HG03457 (cell line): ENCODE results near the gene KCTD13.
"Not testable (repeated sequence)": the region's sequence is repeated elsewhere in the genome, so short reads cannot be mapped to it uniquely, and the experiment has no call there.

Experiments used
- ATAC-seq: cut with Tn5 transposase; IDR thresholded peaks from one replicate; pipeline ENCODE4 v1.9.1; 2021; ENCODE audit warnings: moderate number of reproducible peaks; ENCODE audit not compliant: unreplicated experiment

The KCTD13 gene

DNA sequence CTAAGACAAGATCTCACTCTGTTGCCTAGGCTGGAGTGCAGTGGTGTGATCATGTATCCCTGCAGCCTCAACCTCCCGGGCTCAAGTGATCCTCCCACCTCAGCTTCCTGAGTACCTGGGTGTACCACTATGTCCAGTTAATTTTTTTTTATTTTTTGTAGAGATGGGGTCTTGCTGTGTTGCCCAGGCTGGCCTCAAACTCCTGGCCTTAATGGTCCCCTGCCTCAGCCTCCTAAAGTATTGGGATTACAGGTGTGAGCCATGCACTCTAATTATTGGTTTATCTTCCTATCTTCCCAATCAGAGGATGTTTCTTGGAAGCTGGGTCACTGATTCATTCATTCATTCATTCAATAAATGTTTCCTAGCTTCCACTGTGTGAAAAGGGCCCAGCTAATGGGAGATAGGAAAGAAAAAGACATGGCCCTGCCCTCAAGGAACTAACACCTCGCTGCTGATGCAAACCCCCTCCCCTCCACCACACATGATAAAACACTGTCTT lies 17.3 kb downstream of the KCTD13 start:
- no peak for ATAC-seq

DNA sequence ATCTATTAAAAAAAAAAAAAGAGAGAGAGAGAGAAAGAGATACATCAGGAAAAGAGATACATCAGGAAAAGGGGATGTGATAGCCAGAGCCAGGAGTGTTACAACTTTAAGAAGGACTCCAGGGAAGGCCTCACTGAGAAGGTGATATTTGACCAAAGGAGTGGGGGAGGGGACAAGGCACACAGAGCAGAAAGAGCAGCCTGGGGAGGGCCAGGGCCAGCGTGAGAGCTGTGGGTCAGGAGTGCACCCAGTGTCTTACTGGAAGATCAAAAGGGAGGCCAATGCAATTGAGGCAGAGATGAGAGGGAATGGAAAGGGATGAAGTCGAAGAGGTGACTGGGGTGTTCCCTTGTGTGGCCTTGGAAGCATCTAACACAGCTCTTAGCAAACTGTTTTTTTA lies 18.1 kb downstream of the KCTD13 start:
- ATAC-seq, result no peak

DNA sequence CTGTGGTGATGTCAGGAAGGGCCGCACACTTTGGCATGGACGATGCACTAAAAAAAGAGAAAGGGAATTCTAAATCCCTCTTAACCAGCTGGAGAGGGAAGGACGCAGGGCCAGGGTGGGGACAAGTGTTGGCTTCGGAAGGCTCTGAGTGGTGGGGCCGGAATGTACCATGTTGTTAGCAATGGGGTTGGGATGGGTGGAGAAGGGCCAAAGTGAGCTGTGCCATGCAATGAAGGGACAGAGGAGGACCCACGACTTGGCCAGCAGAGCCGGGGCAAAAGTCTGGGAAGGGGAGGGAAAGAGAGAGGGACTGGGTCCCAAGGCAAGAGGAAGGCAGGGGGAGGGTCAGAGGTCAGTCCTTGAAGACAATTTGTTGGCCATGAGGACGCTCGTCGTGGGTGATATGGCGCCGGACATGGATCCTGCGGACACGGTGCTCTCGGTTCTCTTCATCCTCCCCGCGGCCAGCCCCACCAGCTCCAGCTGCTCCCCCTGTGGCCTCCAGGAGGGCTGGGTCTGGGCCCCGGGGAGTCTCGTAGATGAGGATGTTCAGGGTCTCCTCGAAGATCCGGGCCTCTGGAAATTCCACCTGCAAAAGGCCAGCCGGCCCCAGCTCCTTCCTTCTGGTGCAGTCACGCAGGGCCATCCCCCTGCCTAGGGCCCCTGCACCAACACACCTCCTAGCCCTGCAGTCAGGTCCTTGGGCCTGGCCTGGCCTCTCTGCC lies 19.3 kb downstream of the KCTD13 start:
- no peak for ATAC-seq

DNA sequence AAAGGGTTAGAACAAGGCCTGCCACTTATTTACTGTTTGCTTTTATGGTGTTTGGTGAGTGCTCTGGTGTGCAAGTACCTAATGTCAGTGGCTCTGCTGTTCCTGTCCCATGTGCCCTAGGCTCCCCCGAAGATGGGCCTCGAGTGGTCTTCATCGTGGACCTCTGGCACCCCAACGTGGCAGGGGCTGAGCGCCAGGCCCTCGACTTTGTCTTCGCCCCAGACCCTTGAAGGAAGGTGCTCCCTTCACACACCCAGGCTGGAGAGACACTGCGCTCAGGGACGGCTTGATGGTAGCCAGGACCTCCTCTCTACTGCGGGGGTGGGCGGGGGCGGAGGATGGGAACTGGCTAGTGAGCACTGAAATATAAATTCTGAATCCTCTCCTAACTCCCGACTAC lies 20.4 kb downstream of the KCTD13 start:
- no peak for ATAC-seq

DNA sequence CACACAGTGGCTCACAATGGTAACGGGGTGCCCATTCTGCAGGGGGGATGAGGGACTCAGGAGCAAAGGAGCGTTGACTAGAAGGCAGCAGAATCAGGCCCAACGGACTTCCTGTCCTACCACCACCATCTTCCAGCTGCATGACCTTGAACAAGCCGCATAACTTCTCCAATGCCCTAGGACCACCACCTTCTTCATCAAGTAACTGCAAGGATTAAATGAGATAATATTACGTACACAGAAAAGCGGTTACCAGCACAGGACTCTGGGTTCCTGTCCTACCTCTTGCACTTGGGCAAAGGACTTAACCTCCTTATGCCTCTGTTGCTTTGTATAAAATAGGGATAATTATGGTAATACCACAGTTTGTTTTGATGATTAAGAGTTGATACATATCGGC lies 21.1 kb downstream of the KCTD13 start:
- ATAC-seq, result no peak

DNA sequence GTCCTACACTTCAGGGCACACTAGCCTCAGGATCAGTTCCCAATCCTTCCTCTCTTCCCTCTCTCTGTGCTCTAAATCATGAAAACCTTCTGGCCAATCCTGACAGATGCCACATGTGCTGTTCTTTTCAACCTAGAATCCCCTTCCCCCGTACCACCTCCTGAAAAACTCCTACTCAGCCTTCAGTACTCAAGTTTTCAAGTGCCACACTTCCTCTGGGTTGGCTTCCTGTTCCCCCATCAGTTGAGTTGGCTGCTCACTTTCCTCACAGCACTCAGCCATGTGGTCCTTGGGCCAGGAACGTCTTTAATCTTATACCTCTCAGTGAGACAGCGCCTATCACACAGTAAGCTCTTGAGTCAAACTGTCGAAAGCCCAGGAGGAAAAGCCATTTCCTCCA lies 22.4 kb downstream of the KCTD13 start:
- ATAC-seq, result no peak

DNA sequence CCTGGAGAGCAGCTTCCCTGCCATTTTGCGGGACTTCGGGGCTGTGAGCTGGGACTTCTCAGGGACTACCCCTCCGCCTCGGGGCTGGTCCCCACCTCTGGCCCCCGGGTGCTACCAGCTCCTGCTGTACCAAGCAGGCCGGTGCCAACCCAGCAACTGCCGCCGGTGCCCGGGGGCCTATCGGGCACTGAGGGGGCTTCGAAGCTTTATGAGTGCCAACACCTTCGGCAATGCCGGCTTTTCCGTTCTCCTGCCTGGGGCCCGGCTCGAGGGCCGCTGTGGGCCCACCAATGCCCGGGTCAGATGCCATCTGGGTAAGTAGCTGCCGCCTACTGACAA lies 24.4 kb downstream of the KCTD13 start:
- ATAC-seq, result no peak

DNA sequence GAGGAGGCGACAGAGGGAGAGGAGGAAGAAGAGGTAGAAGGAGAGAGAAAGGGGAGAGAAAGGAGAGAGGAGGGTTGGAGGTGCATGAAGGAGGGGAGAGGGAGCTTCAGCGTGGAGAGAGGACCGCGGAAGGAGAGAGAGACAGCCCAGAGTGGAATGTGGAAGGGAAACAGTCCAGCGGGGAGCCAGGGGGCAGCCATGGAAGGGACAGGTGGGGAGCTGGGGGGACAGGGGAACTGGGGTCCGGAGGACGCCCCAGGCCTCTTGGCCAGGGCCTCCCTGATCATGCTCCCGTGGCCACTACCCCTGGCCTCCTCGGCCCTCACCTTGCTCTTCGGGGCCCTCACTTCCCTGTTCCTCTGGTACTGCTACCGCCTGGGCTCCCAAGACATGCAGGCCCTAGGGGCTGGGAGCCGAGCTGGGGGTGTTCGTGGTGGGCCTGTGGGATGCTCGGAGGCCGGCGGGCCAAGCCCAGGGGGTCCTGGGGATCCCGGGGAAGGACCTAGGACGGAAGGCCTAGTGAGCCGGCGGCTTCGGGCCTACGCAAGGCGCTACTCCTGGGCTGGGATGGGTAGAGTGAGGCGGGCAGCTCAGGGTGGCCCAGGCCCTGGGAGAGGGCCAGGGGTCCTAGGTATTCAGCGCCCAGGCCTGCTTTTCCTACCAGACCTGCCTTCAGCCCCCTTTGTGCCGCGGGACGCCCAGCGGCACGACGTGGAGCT lies 25.0 kb downstream of the KCTD13 start:
- ATAC-seq, result no peak

DNA sequence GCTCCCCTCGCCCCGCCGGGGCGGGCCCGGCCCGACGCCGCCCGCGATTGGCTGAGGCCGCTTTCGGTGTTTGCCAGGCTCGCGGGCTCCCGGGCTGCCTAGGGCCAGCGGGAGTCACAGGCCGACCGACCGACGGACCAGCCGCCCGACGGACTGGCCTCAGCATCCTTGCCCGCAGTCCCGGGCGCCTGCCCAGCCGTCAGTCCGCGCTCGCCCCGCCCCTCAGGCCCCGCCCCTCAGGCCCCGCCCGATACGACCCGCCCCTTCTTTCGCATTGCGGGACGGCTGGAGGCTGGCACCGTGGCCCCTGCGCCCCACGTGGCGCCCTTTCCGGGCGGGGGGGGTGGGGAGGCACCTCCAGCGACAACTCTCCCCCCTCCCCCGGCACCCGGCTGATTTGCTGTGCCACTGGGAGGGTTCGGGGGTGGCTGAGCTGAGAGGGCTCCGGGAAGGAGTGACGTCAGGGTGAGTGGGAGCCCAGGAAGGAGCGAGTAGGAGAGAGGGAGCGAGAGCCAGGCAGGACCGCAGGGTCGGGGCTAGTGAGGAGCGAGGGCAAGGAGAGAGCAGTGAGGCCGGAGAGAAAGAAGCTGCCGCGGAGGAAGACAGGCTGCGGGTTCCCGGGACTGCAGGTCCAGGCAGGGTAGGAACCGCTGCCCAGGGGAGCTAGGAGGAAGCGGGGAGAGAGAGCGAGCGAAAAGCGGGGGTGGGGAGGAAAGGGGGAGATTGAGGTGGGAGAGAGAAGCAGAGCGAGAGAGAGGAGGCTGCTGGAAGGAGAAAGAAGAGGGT lies 25.7 kb downstream of the KCTD13 start, which contains the start of gene ASPHD1:
ASPHD1 (plus strand) TSS at position 387 of the 786 bp plus-strand sequence. CDS start 484 bp downstream, outside the sequence.
- no peak for ATAC-seq

DNA sequence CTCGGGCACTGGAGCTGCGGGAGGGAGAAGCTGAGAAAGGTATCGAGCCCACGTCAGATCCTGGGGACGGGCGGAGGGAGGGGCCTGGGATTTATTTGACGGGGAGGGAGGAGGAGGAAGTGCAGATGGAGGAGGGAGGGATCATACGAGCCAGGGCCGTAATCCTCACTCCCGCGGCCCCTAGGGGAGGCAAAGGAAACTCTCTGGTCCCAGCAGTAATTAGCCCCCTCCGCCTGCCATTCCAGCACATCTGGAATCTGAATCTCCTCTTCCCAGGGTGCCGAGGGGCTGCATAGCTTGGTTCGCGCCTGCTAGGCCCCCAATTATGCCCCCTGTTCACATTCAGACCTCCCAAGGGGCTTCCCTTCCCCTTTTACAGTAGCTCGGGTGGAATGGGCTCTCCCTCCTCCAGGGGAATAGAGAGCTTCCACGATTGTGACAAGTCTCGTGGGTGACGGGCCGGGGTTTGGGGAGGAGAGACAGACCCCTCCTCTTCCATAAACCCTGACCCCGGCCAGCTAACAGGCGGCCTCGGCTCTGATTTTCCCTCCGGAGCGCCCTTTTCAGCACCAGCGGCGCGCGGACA lies 26.4 kb downstream of the KCTD13 start, which contains the start of gene SEZ6L2:
SEZ6L2 (minus strand) TSS at position 35 of the 586 bp plus-strand sequence. CDS start 531 bp downstream, outside the sequence.
- ATAC-seq, result no peak

DNA sequence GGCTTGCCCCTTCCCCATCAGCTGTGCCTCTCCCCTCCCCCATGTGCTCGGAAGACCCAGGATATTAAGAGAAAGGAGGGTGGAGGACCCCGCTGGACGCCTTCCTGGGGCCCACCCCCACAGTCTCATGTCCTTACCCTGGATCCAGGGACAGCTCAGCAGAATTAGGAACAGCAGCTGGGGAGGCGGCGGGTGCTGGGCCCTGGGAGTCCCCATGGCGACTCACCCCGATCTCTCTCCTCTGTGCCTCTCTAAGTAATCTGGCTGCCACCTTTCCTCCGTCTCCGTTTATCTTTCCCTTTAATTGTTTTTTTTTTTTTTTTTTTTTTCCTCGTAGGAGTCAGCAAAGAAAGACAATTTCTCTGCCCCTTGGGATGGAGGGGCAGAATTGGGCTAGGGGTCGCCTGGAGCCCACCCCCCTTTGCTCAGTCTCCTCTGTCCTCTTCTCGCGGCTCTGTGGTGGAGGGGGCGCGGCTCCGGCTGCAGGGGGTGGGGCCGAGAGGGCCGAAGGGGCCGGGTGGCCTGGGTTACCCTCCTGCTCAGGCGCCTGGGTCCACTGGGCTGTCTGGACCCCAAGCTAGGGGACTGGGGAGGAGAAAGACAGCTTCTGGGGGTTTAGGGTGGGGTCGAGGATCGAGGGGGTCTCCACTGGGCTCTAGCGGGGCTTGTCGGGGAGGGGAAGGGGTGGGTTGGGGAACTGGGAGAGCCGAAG lies 27.1 kb downstream of the KCTD13 start:
- no peak for ATAC-seq

DNA sequence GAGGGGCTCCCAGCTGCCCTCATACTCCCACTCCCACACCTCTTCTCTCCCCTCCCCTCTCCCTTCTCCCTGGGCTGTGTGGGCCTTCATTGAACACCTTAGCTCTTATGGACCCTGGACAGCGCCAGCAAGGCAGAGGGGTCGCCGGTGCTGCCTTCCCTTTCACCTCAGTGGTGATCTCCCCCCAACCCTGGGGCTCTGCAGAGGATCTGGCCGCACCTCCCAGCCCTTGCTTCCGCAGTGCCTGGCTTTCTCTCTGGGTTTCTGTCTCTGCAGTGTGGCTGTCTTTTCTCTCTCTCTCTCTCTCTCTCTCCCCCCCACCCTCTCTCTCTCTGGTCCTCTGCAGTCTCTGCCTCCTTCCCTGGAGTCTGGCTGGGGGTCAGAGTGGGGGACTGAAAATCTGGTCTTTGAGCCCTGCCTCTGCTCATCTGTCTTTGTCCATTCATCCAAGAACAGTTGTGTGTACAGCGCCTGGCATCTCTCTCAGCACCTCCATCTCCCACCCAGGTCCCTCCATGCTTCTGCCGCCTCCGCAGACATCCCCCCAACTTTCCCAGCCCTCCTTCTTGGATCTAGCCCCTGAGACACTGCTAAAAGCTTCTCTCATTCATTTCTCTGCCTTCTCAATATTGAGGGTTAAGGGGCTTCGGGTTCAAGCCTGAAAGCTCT lies 27.8 kb downstream of the KCTD13 start:
- no peak for ATAC-seq

DNA sequence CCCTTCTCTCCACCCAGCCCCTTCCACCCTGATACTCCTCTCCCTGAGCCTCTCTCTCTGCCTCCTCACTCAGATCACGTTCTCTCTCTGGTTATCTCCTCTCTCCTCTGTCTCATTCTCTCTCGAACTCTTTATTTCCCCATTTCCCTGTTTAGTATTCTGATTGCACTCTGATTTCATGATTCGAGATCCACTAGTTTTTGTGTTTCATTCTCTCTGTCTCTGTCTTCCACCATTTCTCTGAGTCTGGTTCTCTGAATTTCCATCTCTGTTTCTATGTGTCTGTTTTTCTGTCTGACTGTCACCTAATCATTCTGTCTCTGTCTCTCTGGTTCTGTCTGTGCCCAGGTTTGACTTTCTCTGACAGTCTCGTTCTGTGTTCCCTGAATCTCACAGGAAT lies 28.7 kb downstream of the KCTD13 start:
- no peak for ATAC-seq

DNA sequence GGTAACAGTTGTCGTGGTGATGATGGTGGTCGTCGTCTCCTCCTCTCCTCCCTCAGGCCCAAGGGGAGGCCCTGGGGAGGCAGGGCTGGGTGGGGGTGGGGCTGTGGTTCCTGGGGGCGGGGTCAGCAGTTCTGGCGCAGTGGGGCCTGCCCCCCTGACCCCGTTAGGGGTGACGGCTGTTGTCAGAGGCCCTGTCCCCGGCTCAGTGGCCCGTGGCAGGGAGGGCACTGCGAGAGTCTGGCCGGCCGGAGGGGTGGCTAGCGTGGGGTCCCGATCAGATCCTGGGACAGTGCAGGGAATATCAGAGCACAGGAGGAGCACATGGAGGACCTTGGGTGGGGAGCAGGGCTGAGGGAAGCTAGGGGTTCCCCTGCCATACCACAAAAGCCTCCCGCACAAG lies 29.2 kb downstream of the KCTD13 start:
- ATAC-seq, result no peak

DNA sequence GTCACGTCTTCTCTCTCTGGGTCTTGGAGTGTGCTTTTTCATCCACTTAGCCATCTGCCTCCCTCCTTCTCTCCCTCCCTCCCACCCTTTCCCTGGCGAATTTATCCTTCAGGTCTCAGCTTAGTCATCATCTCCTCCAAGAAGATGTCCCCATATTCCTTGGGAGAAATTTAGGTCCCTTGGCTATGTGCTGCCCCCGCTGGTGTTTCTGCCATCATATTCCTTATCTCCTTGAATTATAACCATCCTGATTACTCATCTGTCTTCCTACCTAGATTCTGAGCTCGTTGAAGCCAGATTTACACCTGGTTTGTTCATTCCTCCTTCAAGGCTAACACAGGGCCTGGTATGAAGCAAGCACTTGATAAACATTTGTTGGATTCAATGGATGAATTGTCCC lies 31.7 kb downstream of the KCTD13 start:
- ATAC-seq, result no peak

DNA sequence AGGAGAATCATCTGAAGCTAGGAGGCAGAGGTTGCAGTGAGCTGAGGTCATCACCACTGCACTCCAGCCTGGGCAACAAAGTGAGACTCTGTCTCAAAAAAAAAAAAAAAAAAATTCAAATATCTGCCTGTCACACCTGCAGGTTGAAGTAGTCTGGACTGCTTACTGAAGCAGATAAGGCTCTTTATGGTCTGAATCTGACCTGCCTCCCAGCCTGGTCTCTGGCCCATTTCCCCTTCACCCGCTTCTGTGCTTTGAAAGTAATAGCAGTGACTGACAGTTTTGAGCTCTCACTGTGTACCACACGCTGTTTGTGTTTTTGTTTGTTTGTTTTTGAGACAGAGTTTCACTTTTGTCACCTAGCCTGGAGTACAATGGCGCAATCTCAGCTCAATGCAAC lies 32.5 kb downstream of the KCTD13 start:
- ATAC-seq, result no peak

DNA sequence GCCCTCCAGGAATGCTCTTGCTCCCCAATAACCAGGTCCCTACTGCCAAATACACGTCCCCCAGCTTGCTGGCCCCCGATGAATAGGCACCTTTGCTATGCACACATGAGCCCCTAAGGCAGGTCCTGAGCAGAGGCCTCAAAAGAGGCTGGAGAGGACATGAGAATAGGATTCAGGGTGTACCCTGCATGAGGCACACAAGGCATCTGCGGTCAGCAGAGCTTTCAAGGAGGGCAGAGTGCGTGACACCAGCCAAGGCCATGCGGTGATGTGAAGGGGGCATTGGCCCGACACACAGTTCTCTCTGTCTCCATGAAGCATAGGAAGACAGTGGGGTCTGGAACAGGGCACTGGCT lies 33.6 kb downstream of the KCTD13 start:
- no peak for ATAC-seq

DNA sequence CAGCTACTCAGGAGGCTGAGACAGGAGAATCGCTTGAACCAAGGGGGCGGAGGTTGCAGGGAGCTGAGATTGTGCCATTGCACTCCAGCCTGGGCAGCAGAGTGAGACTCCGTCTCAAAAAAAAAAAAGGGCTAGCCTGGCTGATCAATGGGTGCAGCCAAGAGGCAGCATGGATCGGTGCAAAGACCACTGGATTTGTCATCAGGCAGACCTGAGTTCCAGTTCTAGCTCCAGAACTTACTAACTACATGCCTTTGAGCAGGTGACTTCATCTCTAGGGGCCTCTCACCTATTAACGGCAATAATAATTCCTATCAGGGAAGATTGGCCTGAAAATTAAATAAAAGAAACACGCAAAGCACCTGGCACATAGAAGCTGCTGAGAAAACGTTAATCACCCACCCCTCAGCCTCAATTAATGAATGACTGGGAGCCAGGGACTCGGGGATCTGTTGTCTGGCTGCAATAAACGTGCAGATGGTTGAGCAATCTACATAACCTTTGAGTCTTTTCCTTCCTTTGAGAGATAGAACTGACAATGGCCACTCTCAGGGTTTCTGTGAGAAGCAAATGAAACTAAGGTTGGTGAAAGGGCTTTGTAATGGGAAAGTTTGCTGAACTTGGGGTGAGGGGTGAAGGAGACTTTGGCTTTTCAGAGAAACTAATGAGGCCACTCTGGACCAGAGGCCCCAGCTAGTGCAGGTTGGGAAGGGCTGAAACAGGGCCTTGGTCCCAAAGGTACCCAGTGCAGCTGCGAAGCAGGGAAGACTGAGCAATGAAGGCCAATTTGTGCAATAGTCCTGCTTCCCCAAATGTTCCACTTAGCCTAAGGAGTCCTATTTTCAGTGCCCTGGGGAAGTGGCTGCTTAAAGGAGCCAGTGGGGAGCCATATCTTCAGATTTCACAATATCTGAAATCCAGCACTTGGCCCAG lies 34.2 kb downstream of the KCTD13 start:
- no peak for ATAC-seq

DNA sequence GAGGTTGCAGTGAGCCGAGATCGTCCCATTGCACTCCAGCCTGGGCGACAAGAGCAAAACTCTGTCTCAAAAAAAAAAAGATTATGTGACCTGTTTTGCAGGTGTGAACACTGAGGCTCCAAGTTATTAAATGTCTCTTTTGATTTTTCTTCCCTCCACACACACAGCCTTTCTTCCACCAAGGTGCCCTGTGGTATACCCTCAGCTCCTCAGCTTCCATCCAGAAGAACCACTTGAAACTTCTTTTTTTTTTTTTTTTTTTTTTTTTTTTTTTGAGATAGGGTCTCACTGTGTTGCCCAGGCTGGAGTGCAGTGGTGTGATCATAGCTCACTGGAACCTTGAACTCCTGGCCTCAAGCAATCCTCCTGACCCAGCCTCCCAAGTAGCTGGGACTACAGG lies 36.7 kb downstream of the KCTD13 start:
- not testable (repeated sequence) for ATAC-seq
